ENCODE results near the gene ZNF423. TPM values are rescaled to one million over a fixed set of nuclear protein-coding genes. Genes with fewer than 3 reads are reported as not detected.

The ZNF423 gene
- polyA plus RNA-seq, 1 of the 3 experiments (the other 2 are of a cell fraction) = 1.2 TPM

DNA sequence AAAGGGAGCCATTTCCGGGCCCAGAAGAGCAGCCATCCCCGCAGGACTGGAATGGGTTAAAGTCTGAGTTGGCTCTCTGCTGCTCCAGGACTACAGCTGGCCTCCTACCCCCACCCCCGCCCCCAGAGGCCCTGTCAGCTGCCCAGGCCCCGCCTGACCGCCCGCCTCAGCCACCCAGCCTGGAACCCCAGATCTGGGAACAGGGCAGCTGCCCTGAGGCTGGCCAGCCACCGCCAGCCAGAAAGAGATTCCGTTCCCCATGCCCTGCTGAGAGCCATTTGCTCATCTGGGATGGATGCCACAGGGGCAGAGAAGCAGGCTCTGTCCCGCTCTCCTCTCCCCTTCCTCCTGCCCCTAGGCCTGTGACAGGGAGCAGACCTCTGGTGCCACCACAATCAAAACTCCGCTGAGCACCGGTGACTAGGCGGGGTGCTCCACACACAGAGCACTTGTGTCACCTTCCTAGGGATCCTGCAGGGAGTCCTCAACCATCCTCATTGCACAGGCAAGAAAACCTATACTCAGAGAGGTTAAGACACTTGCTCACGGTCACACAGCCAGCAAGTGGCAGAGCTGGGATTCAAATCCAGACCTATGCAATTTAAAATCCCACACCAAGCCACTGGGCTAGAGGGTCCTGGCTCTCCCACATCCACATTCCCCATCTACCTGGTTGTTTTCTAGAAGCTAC, 44.1 kb downstream of the ZNF423 start (continued):
- TF ChIP-seq NRF1 (IDR thresholded peaks at IDR 0.05; ENCODE audit: low read depth, low read length) = no peak
- 0 out of 2 replicates have a peak, but pooled peaks have one; percentile 47 for TF ChIP-seq MXI1 (IDR thresholded peaks at IDR 0.05; ENCODE audit: low read depth, low read length)
- TF ChIP-seq, protein P1, sequence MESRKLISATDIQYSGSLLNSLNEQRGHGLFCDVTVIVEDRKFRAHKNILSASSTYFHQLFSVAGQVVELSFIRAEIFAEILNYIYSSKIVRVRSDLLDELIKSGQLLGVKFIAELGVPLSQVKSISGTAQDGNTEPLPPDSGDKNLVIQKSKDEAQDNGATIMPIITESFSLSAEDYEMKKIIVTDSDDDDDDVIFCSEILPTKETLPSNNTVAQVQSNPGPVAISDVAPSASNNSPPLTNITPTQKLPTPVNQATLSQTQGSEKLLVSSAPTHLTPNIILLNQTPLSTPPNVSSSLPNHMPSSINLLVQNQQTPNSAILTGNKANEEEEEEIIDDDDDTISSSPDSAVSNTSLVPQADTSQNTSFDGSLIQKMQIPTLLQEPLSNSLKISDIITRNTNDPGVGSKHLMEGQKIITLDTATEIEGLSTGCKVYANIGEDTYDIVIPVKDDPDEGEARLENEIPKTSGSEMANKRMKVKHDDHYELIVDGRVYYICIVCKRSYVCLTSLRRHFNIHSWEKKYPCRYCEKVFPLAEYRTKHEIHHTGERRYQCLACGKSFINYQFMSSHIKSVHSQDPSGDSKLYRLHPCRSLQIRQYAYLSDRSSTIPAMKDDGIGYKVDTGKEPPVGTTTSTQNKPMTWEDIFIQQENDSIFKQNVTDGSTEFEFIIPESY (IDR thresholded peaks at IDR 0.05; ENCODE audit: borderline replicate concordance, low read depth) = no peak
- TF ChIP-seq, protein P2, sequence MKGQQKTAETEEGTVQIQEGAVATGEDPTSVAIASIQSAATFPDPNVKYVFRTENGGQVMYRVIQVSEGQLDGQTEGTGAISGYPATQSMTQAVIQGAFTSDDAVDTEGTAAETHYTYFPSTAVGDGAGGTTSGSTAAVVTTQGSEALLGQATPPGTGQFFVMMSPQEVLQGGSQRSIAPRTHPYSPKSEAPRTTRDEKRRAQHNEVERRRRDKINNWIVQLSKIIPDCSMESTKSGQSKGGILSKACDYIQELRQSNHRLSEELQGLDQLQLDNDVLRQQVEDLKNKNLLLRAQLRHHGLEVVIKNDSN (IDR thresholded peaks at IDR 0.05; ENCODE audit: borderline replicate concordance, low read depth) = no peak
- TF ChIP-seq, protein P3, sequence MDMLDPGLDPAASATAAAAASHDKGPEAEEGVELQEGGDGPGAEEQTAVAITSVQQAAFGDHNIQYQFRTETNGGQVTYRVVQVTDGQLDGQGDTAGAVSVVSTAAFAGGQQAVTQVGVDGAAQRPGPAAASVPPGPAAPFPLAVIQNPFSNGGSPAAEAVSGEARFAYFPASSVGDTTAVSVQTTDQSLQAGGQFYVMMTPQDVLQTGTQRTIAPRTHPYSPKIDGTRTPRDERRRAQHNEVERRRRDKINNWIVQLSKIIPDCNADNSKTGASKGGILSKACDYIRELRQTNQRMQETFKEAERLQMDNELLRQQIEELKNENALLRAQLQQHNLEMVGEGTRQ (IDR thresholded peaks at IDR 0.05; ENCODE audit: borderline replicate concordance, low read depth, low read length) = no peak
- peak; percentile 40; the same call in 1 of the 2 replicates for TF ChIP-seq RAD21 (IDR thresholded peaks at IDR 0.05; ENCODE audit: low read length)
- TF ChIP-seq, protein P4, sequence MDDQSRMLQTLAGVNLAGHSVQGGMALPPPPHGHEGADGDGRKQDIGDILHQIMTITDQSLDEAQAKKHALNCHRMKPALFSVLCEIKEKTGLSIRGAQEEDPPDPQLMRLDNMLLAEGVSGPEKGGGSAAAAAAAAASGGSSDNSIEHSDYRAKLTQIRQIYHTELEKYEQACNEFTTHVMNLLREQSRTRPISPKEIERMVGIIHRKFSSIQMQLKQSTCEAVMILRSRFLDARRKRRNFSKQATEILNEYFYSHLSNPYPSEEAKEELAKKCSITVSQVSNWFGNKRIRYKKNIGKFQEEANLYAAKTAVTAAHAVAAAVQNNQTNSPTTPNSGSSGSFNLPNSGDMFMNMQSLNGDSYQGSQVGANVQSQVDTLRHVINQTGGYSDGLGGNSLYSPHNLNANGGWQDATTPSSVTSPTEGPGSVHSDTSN (IDR thresholded peaks at IDR 0.05) = no peak
- TF ChIP-seq JUND (IDR thresholded peaks at IDR 0.05) = no peak
- peak; percentile 77 for TF ChIP-seq RCOR1 (IDR thresholded peaks at IDR 0.05; ENCODE audit: low read length)
- TF ChIP-seq, protein P5, sequence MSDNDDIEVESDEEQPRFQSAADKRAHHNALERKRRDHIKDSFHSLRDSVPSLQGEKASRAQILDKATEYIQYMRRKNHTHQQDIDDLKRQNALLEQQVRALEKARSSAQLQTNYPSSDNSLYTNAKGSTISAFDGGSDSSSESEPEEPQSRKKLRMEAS (IDR thresholded peaks at IDR 0.05; ENCODE audit: low read depth) = no peak
- no peak for TF ChIP-seq RXRA (IDR thresholded peaks at IDR 0.05; ENCODE audit: borderline replicate concordance, low read depth)
- TF ChIP-seq, protein P6, sequence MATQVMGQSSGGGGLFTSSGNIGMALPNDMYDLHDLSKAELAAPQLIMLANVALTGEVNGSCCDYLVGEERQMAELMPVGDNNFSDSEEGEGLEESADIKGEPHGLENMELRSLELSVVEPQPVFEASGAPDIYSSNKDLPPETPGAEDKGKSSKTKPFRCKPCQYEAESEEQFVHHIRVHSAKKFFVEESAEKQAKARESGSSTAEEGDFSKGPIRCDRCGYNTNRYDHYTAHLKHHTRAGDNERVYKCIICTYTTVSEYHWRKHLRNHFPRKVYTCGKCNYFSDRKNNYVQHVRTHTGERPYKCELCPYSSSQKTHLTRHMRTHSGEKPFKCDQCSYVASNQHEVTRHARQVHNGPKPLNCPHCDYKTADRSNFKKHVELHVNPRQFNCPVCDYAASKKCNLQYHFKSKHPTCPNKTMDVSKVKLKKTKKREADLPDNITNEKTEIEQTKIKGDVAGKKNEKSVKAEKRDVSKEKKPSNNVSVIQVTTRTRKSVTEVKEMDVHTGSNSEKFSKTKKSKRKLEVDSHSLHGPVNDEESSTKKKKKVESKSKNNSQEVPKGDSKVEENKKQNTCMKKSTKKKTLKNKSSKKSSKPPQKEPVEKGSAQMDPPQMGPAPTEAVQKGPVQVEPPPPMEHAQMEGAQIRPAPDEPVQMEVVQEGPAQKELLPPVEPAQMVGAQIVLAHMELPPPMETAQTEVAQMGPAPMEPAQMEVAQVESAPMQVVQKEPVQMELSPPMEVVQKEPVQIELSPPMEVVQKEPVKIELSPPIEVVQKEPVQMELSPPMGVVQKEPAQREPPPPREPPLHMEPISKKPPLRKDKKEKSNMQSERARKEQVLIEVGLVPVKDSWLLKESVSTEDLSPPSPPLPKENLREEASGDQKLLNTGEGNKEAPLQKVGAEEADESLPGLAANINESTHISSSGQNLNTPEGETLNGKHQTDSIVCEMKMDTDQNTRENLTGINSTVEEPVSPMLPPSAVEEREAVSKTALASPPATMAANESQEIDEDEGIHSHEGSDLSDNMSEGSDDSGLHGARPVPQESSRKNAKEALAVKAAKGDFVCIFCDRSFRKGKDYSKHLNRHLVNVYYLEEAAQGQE (IDR thresholded peaks at IDR 0.05; ENCODE audit: low read depth, low read length) = no peak
- no peak for TF ChIP-seq SIN3A (IDR thresholded peaks at IDR 0.05; ENCODE audit: borderline replicate concordance, low read depth, low read length)
- TF ChIP-seq FOXJ3 (CRISPR knock-in tag; IDR thresholded peaks at IDR 0.05) = peak; percentile 57; the same call in 1 of the 2 replicates
